Heart right ventricle (tissue), 16 donors: ENCODE measurements around the gene DNAH14. TPM values are rescaled to one million over a fixed set of nuclear protein-coding genes. Genes with fewer than 3 reads are reported as not detected.
A peak's percentile ranks its signal among the peaks of the same experiment; 100 is the strongest.

Source experiments
- ATAC-seq, 8 donors: fragments of 200-7000 bp; cut with Tn5 transposase; one replicate each; pipeline ENCODE4 v1.9.1; 2020; ENCODE audit warnings: mild to moderate bottlenecking in 8 of 8, moderate library complexity in 8 of 8, moderate number of reproducible peaks in 1 of 8
- DNase-seq, 2 donors: peaks; one replicate each; pipeline ENCODE4 v3.0.0-alpha.2; 2020
- H3K27ac ChIP-seq, 10 donors: fragments of 200-600 bp; sonication (generic) in 2 of 10; one replicate each; pipeline versions ENCODE4 v1.5.0 to v1.8.0; 2020 to 2022; ENCODE audit warnings: mild to moderate bottlenecking in 3 of 10
- H3K27me3 ChIP-seq, 7 donors: fragments of 200-600 bp; one replicate each; pipeline ENCODE4 v1.8.0; 2021 to 2022; ENCODE audit warnings: mild to moderate bottlenecking in 2 of 7
- H3K36me3 ChIP-seq, 9 donors: fragments of 200-600 bp; sonication (generic) in 1 of 9; one replicate each; pipeline versions ENCODE4 v1.5.0 to v1.8.0; 2020 to 2022; ENCODE audit warnings: mild to moderate bottlenecking in 2 of 9
- H3K4me1 ChIP-seq, 9 donors: fragments of 200-600 bp; sonication (generic) in 1 of 9; one replicate each; pipeline versions ENCODE4 v1.5.0 to v1.8.0; 2020 to 2022; ENCODE audit warnings: mild to moderate bottlenecking in 4 of 9
- H3K4me3 ChIP-seq, 10 donors: fragments of 200-600 bp; sonication (generic) in 2 of 10; one replicate each; pipeline versions ENCODE4 v1.5.0 to v1.8.0; 2020 to 2022; ENCODE audit warnings: mild to moderate bottlenecking in 7 of 10, moderate library complexity in 2 of 10
- H3K9me3 ChIP-seq, 11 donors: fragments of 200-600 bp in 10 of 11; sonication (generic) in 2 of 11; one replicate each; pipeline versions ENCODE4 v1.5.0 to v1.8.0; 2013 to 2022; ENCODE audit warnings: mild to moderate bottlenecking in 2 of 11, control low read depth in 1 of 11, moderate library complexity in 1 of 11
- WGBS, 2 donors: extraction: QIAGEN DNeasy Blood & Tissue Kit; methylation state at CpG; one replicate each; pipeline ENCODE4 v1.1.7; 2013; ENCODE audit warnings: inconsistent platforms in 1 of 2; 5-methylcytosine and 5-hydroxymethylcytosine counted together
- intact Hi-C, 10 donors: fragments of 100-400 bp; cut with DNase I; formaldehyde crosslinking; loops; one replicate each; pipeline versions ENCODE4 v1.11.1 to v1.14.2; 2022
- polyA plus RNA-seq, 2 donors: library from polyadenylated mRNA; stranded (reverse); fragments of 200-250 nt; gene quantifications; one replicate each; pipeline ENCODE4 v1.2.3, GENCODE V29; 2013
- total RNA-seq, 10 donors: library from RNA; stranded (reverse); fragmentation: NEBNext Ultra II Directional in 3 of 10; extraction: Animal tissue kit (Norgen Biotek cat#: 25700) in 3 of 10; gene quantifications; one replicate each; pipeline versions ENCODE4 v1.2.1 to v1.2.4, GENCODE V29; 2021 to 2023
- TF ChIP-seq, protein P1 (sequence below), 9 donors: fragments of 200-600 bp; sonication (generic) in 2 of 9; IDR thresholded peaks; one replicate each; pipeline versions ENCODE4 v1.5.0 to v1.8.0; 2021 to 2022; ENCODE audit warnings: antibody characterized with exemption in 9 of 9, mild to moderate bottlenecking in 5 of 9, moderate library complexity in 1 of 9
- donor health status: Arrhythmogenic right ventricular cardiomyopathy.
- donor health status: ischemic (EF 13 %, LVEDD 7.1; RV severe dilation, severe dysfunction).
- donor health status: healthy with polysubstance abuse.
- donor health status: DM: no; HTN: yes; CAD: no.
- donor health status: DM: no; HTN: no; CAD: no.
- donor health status: ischemic (EF 25% LVEDD 6.9; RV normal size, moderate dysfunction).
- donor health status: ischemic (EF 25% LVEDD 5.7; RV mildly dilated, moderate dysfunction).
- donor health status: healthy.
- donor health status: DM: yes; HTN: yes; CAD: no.
- donor health status: Ischemic cardiomyopathy.
- donor health status: ischemic (EF 35%, LVEDD 5.7; RV mildly dilated, moderate dysfunction).
- donor health status: nonischemic (EF 11% LVEDD 7.7; RV severe dilation, severe dysfunction).
- donor health status: DM: yes; HTN: yes; CAD: no.
- donor health status: PGD.
- donor health status: ischemic (EF 29% LVEDD 5.4; RV normal size, mild dysfunction).
- donor health status: nonischemic (EF 23%, LVEDD 6.1; RV moderate dilation, normal function).

Gene DNAH14
- total and polyA plus RNA-seq, 12 donors = 0.12 to 8.0 (median 2.0) TPM

GRCh38 chr1:225415967-225416745, 486.7 kb downstream of the DNAH14 start:
- no peak for DNase-seq
- Histone ChIP-seq H3K27me3 (no peaks in the 10 kb centered on the region), H3K4me1 (peaks cover 0 to 12% (median 0%) of the 10 kb centered on the region in 9 donors), H3K36me3 (peaks cover 0 to 100% (median 34%) of the 10 kb centered on the region in 9 donors), H3K4me3 (no peak overlapping the region), H3K9me3 (no peaks in the 10 kb centered on the region), H3K27ac (no peak overlapping the region)
- intact Hi-C loops = no loop called here
- TF ChIP-seq, protein P1, sequence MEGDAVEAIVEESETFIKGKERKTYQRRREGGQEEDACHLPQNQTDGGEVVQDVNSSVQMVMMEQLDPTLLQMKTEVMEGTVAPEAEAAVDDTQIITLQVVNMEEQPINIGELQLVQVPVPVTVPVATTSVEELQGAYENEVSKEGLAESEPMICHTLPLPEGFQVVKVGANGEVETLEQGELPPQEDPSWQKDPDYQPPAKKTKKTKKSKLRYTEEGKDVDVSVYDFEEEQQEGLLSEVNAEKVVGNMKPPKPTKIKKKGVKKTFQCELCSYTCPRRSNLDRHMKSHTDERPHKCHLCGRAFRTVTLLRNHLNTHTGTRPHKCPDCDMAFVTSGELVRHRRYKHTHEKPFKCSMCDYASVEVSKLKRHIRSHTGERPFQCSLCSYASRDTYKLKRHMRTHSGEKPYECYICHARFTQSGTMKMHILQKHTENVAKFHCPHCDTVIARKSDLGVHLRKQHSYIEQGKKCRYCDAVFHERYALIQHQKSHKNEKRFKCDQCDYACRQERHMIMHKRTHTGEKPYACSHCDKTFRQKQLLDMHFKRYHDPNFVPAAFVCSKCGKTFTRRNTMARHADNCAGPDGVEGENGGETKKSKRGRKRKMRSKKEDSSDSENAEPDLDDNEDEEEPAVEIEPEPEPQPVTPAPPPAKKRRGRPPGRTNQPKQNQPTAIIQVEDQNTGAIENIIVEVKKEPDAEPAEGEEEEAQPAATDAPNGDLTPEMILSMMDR (IDR thresholded peaks at IDR 0.05) = no peak
- no peak for ATAC-seq
- 90 to 91% methylated on average over 11 of the region's 11 CpGs for WGBS, 2 donors

- WGBS, 2 donors = 71 to 76% methylated on average over 2 of the region's 2 CpGs
- H3K36me3 ChIP-seq = peaks cover 0 to 95% (median 21%) of the 10 kb centered on the region in 9 donors
- TF ChIP-seq, protein P1 (IDR thresholded peaks at IDR 0.05) = no peak
- intact Hi-C loops = no loop called here
- no peaks in the 10 kb centered on the region for H3K27me3 ChIP-seq
- no peak for ATAC-seq
- no peak for DNase-seq
- H3K4me3 ChIP-seq = no peak overlapping the region
- peaks cover 0 to 30% (median 0%) of the 10 kb centered on the region in 9 donors for H3K4me1 ChIP-seq
- H3K9me3 ChIP-seq = no peaks in the 10 kb centered on the region
- no peak overlapping the region for H3K27ac ChIP-seq
These were observed 488.6 kb downstream of the DNAH14 start for GRCh38 chr1:225418059-225418458.

GRCh38 chr1:225418598-225418997, 489.1 kb downstream of the DNAH14 start:
- DNase-seq (no peak), ATAC-seq (no peak)
- Histone ChIP-seq H3K9me3 (no peaks in the 10 kb centered on the region), H3K27ac (no peak overlapping the region), H3K4me3 (no peak overlapping the region), H3K4me1 (peaks cover 0 to 35% (median 0%) of the 10 kb centered on the region in 9 donors), H3K27me3 (no peaks in the 10 kb centered on the region), H3K36me3 (peaks cover 0 to 90% (median 21%) of the 10 kb centered on the region in 9 donors)
- TF ChIP-seq, protein P1 (IDR thresholded peaks at IDR 0.05) = no peak
- intact Hi-C loops = no loop called here
- 95% methylated on average over 4 of the region's 4 CpGs for WGBS, 2 donors

DNA sequence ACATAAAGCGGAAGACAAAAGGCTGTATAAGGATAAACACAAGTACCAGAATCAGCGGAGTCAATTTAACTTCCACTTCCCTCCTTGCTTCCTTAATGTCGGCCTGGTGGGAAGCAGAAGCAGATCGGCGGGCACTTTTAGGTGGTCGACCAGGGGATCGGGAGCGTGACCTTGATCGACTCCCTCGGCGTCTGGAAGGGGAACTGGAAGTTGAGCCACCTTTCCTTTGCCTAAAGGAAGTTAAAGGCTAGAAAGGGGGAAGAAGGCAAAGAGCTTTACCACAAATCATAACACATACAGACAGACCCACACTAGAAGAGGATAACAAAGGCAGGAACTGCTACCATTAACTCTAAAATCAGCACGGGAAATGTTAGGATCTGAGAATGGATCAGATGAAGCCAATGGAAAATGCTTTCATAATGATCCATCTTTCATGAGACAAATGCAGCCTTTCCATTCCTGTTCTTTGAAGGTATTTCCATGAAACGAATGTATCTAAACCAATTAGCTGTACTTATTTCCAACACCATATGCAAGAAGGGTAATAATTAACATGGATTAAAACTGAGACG, 492.6 kb downstream of the DNAH14 start:
- intact Hi-C loops = no loop called here
- 63 to 67% methylated on average over 14 of the region's 14 CpGs for WGBS, 2 donors
- ATAC-seq (no peak), DNase-seq (no peak)
- TF ChIP-seq, protein P1 (IDR thresholded peaks at IDR 0.05) = no peak
- H3K36me3 ChIP-seq = peaks cover 0 to 55% (median 9%) of the 10 kb centered on the region in 9 donors
- H3K4me3 ChIP-seq = peak overlapping the region in 1 of 10 donors; percentile 26
- H3K9me3 ChIP-seq = no peaks in the 10 kb centered on the region
- H3K27me3 ChIP-seq = no peaks in the 10 kb centered on the region
- H3K27ac ChIP-seq = peak overlapping the region in 3 of 10 donors; percentile 9 to 73 (median 39)
- H3K4me1 ChIP-seq = peaks cover 9 to 63% (median 29%) of the 10 kb centered on the region in 9 donors
